HEK293T (cell line): ENCODE results near the gene COLEC12.

ENCODE experiments used
- FOXK2 ChIP-seq: fragments of 450-650 bp; IDR thresholded peaks from 2 replicates; pipeline ENCODE4 v1.6.1; 2016; ENCODE audit warnings: mild to moderate bottlenecking
- L3MBTL2 ChIP-seq: fragments of 450-650 bp; conservative IDR thresholded peaks from 2 replicates; pipeline ENCODE4 v1.6.1; 2016; ENCODE audit warnings: mild to moderate bottlenecking
- PKNOX1 ChIP-seq: fragments of 450-650 bp; IDR thresholded peaks from 2 replicates; pipeline ENCODE4 v1.6.1; 2016
- TARDBP ChIP-seq: fragments of 450-650 bp; IDR thresholded peaks from 2 replicates; pipeline ENCODE4 v1.6.1; 2016
- ZNF384 ChIP-seq: fragments of 450-650 bp; IDR thresholded peaks from 2 replicates; pipeline ENCODE4 v1.6.1; 2016

GRCh38 chr18:433298-433697 lies 67.2 kb downstream of the COLEC12 start:
- TF ChIP-seq FOXK2 (no peak), PKNOX1 (no peak), ZNF384 (no peak), L3MBTL2 (no peak), TARDBP (no peak)
